H1 (cell line): Measurements from ENCODE around the gene LIN28A. TPM values are rescaled to one million over a fixed set of nuclear protein-coding genes. Genes with fewer than 3 reads are reported as not detected.

ENCODE experiments used
- BRCA1 ChIP-seq: IDR thresholded peaks from 2 replicates; pipeline ENCODE4 v1.6.1; 2012; ENCODE audit warnings: low read depth, low read length, improper control_type of control experiment
- CBX5 ChIP-seq: fragments of 300-800, 300-1000 bp; sonication (generic); IDR thresholded peaks from 2 replicates; pipeline ENCODE4 v1.7.1; 2016; ENCODE audit warnings: antibody characterized with exemption, low read length, low read depth
- EGR1 ChIP-seq: IDR thresholded peaks from 2 replicates; pipeline ENCODE4 v1.6.1; 2011; ENCODE audit warnings: low read depth, low read length, borderline replicate concordance
- KDM5A ChIP-seq: fragments of 200-600 bp; IDR thresholded peaks from 2 replicates; pipeline ENCODE4 v1.7.1; 2012; ENCODE audit warnings: mild to moderate bottlenecking, low read length, inconsistent platforms, mixed read lengths
- polyA plus RNA-seq, 7 experiments: library from polyadenylated mRNA; depleted of rRNA in 3 of 7; stranded (reverse) in 5 of 7; unstranded in 2 of 7; fragments of >200 nt in 5 of 7; fragments of 200-250 nt in 2 of 7; gene quantifications; 1 replicate in 5 of 7; 2 replicates in 1 of 7; 4 replicates in 1 of 7; pipeline versions ENCODE4 v1.2.1 to v1.2.3, GENCODE V29; 2011 to 2013; ENCODE audit warnings: missing spikeins in 2 of 7, mixed read lengths in 2 of 7
- total RNA-seq: library from RNA; stranded (reverse); fragmentation: NEBNext Ultra II Directional; extraction: Animal tissue kit (Norgen Biotek cat#: 25700); gene quantifications from 2 replicates; pipeline ENCODE4 v1.2.1, GENCODE V29; 2021
- TF ChIP-seq, protein P1 (sequence below): IDR thresholded peaks from 2 replicates; pipeline ENCODE4 v1.6.1; 2012; ENCODE audit warnings: inconsistent platforms

Gene LIN28A
- total and polyA plus RNA-seq, 2 of the 8 experiments (the other 6 are each of a cell fraction or from before 2014, with no cell fraction given): 403 to 1,486 TPM

DNA sequence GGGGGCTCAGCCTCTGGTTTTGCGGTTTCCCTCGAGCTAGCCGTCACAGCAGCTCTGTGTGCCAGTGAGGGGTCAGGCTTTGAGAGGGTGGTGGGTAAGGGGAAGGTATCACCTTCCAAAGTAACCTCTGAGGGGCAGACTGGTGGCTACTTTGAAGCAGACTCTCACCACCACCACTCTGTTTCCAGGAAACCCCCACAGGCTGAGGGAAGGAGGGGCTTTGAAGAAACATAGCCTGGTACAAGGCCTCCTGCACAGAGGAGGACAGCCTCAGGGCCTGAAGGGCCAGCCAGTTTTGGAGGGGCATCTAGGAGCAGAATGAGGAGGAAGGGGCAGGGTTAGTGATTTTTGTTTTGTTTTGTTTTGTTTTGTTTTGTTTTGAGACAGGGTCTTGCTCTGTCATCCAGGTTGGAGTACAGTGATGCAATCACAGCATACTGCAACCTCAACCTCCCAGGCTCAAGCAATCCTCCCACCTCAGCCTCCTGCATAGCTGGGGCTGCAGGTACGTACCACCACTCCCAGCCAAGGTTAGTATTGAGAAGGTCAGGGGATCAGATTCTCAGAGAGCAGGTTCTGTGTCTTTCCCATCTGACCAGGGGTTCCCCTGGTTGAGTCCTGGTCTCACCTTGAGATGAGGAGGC is 20.9 kb upstream of the LIN28A start (continued):
- TF ChIP-seq KDM5A (no peak), BRCA1 (no peak), EGR1 (no peak), CBX5 (no peak)
- TF ChIP-seq, protein P1, sequence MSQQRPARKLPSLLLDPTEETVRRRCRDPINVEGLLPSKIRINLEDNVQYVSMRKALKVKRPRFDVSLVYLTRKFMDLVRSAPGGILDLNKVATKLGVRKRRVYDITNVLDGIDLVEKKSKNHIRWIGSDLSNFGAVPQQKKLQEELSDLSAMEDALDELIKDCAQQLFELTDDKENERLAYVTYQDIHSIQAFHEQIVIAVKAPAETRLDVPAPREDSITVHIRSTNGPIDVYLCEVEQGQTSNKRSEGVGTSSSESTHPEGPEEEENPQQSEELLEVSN: no peak
